CD4-positive, alpha-beta T cell treated with Interleukin-10 for 1 hour (primary cell): ENCODE data around the gene CRB2.

Source experiments
- DNase-seq: peaks from one replicate; pipeline ENCODE4 v3.0.0-alpha.2; 2020

The CRB2 gene

DNA sequence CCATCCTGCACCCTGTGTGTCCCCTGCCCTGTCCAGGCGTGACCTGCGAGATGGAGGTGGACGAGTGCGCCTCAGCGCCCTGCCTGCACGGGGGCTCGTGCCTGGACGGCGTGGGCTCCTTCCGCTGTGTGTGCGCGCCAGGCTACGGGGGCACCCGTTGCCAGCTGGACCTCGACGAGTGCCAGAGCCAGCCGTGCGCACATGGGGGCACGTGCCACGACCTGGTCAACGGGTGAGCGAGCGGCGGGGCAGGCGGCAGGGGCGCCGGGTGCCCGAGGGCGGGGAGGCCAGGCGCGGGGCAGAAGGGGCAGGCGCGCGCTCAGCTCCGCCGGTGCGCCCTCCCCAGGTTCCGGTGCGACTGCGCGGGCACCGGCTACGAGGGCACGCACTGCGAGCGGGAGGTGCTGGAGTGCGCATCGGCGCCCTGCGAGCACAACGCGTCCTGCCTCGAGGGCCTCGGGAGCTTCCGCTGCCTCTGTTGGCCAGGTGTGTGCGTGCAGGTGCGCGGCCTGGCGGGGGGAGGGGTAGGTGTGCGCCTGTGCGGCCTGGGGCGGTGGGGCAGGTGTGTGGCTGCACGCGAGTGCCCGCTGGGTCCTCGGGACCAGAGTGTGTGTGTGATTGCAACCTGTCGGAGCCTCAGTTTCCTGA, 10.0 kb downstream of the CRB2 start:
- no peak for DNase-seq

GRCh38 chr9:123368023-123368422, 12.0 kb downstream of the CRB2 start:
- DNase-seq = no peak

- no peak for DNase-seq
These were observed 12.6 kb downstream of the CRB2 start for GRCh38 chr9:123368536-123369153.

DNA sequence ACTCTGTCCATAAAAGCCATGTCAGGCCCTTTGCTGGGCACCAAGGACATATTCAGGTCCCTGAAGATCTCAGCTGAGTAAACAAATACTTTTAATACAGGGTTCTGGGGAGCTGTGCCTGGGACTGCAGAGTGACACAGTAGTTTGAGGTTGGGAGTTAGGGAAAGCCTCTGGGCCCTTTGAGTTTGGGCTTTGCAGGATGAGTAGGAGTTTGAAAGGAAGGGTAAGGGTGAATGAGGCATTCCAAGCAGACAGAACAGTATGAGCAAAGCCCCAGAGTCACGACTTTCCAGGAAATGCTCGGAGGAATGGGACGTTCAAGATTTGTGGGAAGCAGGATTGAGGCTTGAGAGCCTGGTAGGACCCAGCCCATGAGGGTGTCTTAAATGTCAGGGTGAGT, 13.3 kb downstream of the CRB2 start:
- no peak for DNase-seq

DNA sequence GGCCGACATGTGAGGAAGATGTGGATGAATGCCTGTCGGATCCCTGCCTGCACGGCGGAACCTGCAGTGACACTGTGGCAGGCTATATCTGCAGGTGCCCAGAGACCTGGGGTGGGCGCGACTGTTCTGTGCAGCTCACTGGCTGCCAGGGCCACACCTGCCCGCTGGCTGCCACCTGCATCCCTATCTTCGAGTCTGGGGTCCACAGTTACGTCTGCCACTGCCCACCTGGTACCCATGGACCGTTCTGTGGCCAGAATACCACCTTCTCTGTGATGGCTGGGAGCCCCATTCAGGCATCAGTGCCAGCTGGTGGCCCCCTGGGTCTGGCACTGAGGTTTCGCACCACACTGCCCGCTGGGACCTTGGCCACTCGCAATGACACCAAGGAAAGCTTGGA, 14.1 kb downstream of the CRB2 start:
- no peak for DNase-seq

DNA sequence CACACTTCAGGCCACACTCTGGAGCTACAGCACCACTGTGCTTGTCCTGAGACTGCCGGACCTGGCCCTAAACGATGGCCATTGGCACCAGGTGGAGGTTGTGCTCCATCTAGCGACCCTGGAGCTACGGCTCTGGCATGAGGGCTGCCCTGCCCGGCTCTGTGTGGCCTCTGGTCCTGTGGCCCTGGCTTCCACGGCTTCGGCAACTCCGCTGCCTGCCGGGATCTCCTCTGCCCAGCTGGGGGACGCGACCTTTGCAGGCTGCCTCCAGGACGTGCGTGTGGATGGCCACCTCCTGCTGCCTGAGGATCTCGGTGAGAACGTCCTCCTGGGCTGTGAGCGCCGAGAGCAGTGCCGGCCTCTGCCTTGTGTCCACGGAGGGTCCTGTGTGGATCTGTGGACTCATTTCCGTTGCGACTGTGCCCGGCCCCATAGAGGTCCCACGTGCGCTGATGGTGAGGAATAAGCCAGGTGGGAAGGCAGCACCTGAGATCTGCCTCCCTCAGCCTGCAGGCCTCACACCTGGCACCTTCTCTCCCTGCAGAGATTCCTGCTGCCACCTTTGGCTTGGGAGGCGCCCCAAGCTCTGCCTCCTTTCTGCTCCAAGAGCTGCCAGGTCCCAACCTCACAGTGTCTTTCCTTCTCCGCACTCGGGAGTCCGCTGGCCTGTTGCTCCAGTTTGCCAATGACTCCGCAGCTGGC, 14.7 kb downstream of the CRB2 start:
- no peak for DNase-seq

GRCh38 chr9:123371228-123371584, 15.2 kb downstream of the CRB2 start:
- no peak for DNase-seq

GRCh38 chr9:123371805-123372590, 16.0 kb downstream of the CRB2 start:
- DNase-seq = no peak

DNA sequence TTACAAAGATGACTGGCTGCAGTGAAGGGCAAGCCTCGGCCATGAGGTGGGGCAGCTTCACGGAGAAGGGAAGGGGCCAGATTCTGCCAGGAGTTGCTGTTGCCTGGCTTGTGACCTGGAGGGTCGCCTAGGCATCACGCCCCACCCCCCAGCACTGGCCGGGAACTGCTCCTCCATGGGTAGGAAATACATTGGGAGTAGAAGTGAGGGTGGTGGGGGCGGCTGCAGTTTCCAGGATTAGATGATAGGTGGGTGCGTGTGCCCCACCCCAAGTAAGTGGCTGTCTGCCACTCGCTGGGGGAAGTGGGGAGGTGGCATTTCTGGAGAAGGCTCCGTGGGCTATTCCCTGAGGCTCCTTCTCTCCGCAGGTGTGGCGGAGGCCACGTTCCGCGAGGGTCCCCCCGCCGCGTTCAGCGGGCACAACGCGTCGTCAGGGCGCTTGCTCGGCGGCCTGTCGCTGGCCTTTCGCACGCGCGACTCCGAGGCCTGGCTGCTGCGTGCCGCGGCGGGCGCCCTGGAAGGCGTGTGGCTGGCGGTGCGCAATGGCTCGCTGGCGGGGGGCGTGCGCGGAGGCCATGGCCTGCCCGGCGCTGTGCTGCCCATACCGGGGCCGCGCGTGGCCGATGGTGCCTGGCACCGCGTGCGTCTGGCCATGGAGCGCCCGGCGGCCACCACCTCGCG, 16.9 kb downstream of the CRB2 start:
- DNase-seq = no peak

DNA sequence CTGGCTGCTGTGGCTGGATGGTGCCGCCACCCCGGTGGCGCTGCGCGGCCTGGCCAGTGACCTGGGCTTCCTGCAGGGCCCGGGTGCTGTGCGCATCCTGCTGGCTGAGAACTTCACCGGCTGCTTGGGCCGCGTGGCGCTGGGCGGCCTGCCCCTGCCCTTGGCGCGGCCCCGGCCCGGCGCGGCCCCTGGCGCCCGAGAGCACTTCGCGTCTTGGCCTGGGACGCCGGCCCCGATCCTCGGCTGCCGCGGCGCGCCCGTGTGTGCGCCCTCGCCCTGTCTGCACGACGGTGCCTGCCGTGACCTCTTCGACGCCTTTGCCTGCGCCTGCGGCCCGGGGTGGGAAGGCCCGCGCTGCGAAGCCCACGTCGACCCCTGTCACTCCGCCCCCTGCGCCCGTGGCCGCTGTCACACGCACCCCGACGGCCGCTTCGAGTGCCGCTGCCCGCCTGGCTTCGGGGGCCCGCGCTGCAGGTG, 17.5 kb downstream of the CRB2 start:
- no peak for DNase-seq

DNA sequence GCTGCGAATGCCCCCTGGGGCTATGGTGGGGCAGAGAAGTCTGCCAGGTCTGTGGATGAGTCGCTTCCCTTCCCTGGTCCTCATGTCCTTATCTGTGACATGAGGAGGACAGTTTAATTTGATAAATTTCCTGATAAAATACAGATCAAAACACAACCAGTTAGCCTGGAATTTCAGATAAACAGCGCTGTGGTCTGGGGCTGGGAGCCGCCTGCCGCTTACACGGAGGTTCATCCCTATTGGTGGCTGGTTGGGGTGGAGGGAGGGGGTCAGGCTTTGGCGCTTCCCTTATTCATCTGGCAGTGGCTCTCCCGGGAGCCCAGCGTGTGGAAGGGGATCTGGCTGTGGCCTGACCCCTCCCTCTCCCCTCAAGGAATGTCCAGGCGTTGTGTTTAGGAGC, 17.9 kb downstream of the CRB2 start:
- no peak for DNase-seq

GRCh38 chr9:123375469-123376132, 19.6 kb downstream of the CRB2 start:
- no peak for DNase-seq

- no peak for DNase-seq
These were observed 20.4 kb downstream of the CRB2 start for GRCh38 chr9:123376218-123377071.

DNA sequence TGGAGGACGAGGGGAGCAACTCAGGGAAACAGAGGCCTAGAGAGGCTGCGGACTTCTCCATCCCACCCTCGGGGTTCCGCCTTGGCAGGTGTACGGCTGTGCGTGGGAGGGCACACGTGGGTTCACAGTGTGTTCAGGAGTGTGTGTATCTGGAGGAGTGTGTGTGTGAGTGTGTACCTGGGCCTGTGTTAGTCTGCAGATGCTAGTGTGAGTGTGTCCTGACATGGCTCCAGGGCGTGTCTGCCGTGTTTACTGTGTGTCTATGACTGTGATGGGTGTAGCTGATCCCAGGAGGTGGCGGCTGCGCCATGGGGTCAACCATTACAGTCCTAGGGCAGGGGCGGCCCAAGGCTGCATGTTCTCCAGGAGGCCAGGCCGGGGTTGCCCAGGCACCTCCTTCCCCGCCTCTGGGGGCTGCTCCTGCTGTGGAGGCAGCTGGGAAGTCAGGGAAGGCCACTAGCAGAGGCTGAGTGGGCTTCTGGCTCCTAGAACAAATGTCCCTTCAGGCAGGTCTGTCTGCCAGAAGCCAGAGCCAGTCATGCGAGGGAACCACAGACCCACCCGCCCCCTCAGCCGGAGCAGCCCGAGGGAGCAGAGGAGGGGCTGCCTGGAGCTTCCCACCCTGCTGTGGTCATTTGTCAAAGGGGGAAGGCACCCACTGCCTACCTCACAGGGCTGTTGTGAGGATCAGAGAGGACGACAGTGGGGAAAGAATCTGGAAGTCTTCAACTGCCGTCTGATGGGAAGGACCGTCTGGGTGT, 21.4 kb downstream of the CRB2 start:
- no peak for DNase-seq

GRCh38 chr9:123378025-123378424, 22.0 kb downstream of the CRB2 start:
- DNase-seq = no peak

DNA sequence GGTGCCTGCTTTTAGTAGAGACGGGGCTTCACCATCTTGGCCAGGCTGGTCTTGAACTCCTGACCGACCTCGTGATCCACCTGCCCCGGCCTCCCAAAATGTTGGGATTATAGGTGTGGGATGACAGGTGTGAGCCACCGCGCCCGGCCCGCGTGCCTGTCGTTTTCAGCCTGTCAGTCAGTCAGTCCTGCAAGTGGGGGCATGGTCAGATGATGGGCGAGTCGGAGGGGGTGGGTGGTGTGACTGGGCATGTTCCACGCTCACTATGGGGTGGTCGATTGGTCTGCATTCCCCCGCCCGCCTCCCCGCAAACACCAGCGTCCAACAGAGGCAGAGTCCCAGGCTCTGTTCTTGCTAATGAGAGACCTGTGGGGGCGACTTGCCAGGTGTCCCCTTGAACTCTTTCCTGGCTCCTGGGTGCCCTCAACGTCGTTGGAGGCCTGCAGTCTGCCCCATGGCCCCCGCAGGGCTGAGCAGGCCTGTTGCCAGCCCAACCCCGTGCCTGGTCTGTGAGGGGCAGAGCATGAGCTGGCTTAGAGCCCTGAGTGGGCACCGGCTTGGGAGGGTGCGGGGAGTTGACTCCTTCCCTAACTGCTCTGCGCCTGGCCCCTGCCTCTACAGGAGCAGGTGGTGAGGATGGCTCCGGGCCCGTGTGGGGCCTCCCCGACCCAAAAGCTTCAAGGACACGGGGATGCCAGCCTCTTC, 23.1 kb downstream of the CRB2 start:
- no peak for DNase-seq

DNA sequence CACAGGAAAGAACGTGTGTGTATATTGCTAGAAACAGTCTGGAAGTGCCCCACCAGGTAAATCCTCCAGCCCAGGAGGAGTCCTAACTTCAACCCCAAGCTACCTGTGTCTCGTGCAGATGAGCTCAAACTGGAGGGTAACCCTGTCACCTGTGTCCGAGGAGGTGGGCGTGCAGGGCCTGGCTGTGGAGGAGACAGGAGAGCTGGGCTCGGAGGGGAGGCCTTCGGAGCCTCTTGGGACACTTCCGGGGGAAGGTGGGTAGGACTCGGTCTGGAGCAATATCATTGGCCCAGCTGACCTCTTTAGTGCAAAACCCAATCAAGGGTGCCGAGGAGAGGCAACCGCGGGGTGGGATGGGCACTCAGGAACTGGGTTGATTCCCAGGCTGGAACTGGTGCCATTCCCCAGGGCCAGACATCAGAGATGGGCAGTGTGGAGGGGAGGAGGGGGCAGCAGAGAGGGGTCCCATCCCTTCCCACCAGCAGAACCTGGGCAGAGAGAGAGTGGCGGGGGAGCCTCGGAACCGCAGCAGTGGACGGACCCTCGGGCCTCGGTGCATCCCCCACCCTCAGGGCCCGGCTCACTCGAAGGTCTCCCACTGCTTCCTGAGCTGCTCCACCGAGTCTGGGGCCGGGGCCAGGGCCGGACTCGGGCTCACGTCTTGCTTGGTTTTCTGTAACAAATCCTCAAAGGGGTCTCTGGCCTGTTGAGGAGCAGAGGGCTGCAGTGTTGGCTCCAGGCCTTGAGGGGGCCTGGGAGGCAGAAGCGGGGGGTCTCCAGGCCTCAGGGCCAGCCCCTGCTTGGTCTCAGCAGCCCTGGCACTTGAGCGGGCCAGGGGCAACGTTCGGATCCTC, 25.1 kb downstream of the CRB2 start:
- no peak for DNase-seq

DNA sequence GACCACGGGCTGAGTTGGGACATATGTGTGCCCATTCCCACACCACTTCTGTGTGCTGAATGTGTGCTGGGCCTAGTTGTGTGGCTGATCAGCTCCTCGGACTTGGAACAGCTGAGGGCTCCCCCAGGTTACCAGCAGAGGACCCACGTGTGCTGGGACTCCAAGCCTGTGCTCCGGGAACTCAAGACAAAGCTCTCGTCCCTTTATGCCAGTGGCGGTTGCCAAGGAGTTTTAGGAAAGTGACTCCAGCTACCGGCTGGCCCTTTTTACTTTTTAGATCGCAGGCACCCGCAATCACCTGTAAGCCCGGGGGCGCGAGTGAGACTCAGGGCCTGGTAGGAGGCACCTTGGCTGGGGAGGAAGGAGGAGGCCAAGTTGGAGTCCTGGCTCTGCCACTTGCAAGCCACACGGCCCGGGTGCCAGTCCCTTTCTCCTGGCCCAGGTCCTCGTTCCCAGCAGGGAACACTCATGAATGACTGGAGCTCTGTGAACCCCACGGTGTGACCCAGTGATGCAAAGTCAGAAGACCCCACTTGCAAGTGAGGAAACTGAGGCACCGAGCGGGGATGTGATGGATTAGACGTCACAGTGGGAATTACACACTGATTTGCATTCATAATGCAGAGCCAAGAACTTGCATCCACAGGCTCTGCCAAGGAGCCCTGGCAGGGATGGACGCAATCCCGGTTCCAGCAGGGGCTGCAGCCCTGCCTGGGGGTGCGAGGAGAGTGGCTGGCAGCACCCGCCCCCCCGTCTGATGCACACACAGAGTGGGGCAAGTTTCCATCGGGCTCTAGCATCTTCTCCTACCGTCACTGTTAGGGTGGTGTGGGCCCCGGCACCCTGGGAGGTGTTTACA, 26.9 kb downstream of the CRB2 start:
- no peak for DNase-seq
